ENCODE data around the gene SEC63. TPM values are rescaled to one million over a fixed set of nuclear protein-coding genes. Genes with fewer than 3 reads are reported as not detected.

The SEC63 gene
- total RNA-seq (10 to 100 TPM; 80.3 to 86.7 TPM), total RNA-seq (24.2 to 90.4 (median 38.2) reads per million in 172 experiments)
- 37.5 TPM for polyA plus RNA-seq (2013, experiment 1 of 2)
- 47.3 TPM for polyA plus RNA-seq (2013, experiment 2 of 2)

GRCh38 chr6:107957909-107958688, at the start of gene SEC63:
TSS of gene SEC63 (minus strand) at chr6:107958208. CDS start at chr6:107958009, 199 bp downstream.
- H3K4me3 ChIP-seq (ENCODE audit: low read length), result peak within 1 kb of the TSS; percentile 81
- DNase-seq, result peak; percentile 94 to 98 (median 97)
- POLR2A ChIA-PET, result interaction anchor here (1.0 to 2.3 kb wide), 11 partner anchors 9 to 1137 kb away, joined by 3 to 17 read pairs (median 4); partner anchors contain the start of genes AFG1L, CEP57L1, PDSS2 and SESN1
- peak within 1 kb of the TSS; percentile 46 to 61 for H3K27ac ChIP-seq (ENCODE audit: low read depth in 1 of 2, low read length in 2 of 2)
- Mint-ChIP-seq H3K9me3 (no peaks in the 10 kb centered on the region), H3K36me3 (ENCODE audit: low read depth) (peaks cover 21% of the 10 kb centered on the region), H3K27ac (peak within 1 kb of the TSS; percentile 82), H3K4me3 (peak within 1 kb of the TSS; percentile 99), H3K27me3 (no peaks in the 10 kb centered on the region), H3K4me1 (ENCODE audit: low read depth) (peaks cover 32% of the 10 kb centered on the region)
- H3K27me3 ChIP-seq (ENCODE audit: control insufficient read depth in 1 of 2, insufficient read depth in 2 of 2, low read length in 2 of 2), result no peaks in the 10 kb centered on the region
- no peak for TF ChIP-seq CTCF (IDR thresholded peaks at IDR 0.05)
- peaks cover 16% of the 10 kb centered on the region for H3K4me1 ChIP-seq (ENCODE audit: insufficient read depth, low read length)
- ATAC-seq (ENCODE audit: poor library complexity), result peak; percentile 97
- intact Hi-C loops (cut with DNase I, micrococcal nuclease), result loop anchor here (2.0 to 10.0 kb wide), 9 partner anchors 117 to 1424 kb away; partner anchors contain the start of genes OSTM1 (in 2 of the 2), BEND3 (in 1 of the 2), CD164 (in 1 of the 2) and CEP57L1 (in 1 of the 2)
- CTCF ChIA-PET, result interaction anchor here (0.7 kb wide), 1 partner anchor 110 kb away, joined by 4 read pairs; no protein-coding TSS in a partner anchor
- H3K9me3 ChIP-seq (ENCODE audit: control insufficient read depth in 1 of 2, insufficient read depth in 1 of 2, low read length in 2 of 2), result no peaks in the 10 kb centered on the region
- H3K36me3 ChIP-seq (ENCODE audit: insufficient read depth, low read length), result no peaks in the 10 kb centered on the region

GRCh38 chr6:108005961-108006360, 48.0 kb upstream of the SEC63 start:
- Histone ChIP-seq H3K9me3 (ENCODE audit: control insufficient read depth in 1 of 2, insufficient read depth in 1 of 2, low read length in 2 of 2) (peaks cover 0 to 10% of the 10 kb centered on the region in 2 experiments), H3K27ac (ENCODE audit: low read depth in 1 of 2, low read length in 2 of 2) (no peak overlapping the region), H3K4me3 (ENCODE audit: low read length) (no peak overlapping the region), H3K36me3 (ENCODE audit: insufficient read depth, low read length) (no peaks in the 10 kb centered on the region), H3K4me1 (ENCODE audit: insufficient read depth, low read length) (no peaks in the 10 kb centered on the region), H3K27me3 (ENCODE audit: control insufficient read depth in 1 of 2, insufficient read depth in 2 of 2, low read length in 2 of 2) (no peaks in the 10 kb centered on the region)
- Mint-ChIP-seq H3K4me1 (ENCODE audit: low read depth) (no peaks in the 10 kb centered on the region), H3K27ac (no peak overlapping the region), H3K9me3 (peaks cover 9% of the 10 kb centered on the region), H3K27me3 (peaks cover 10% of the 10 kb centered on the region), H3K4me3 (no peak overlapping the region), H3K36me3 (ENCODE audit: low read depth) (peaks cover 11% of the 10 kb centered on the region)
- DNase-seq (no peak), ATAC-seq (ENCODE audit: poor library complexity) (no peak)
- ChIA-PET CTCF (no interaction called here), POLR2A (no interaction called here)
- intact Hi-C loops (cut with DNase I, micrococcal nuclease), result no loop called here
- no peak for TF ChIP-seq CTCF (IDR thresholded peaks at IDR 0.05)

GRCh38 chr6:108004861-108005260, 46.9 kb upstream of the SEC63 start:
- peaks cover 0 to 10% of the 10 kb centered on the region in 2 experiments for H3K9me3 ChIP-seq (ENCODE audit: control insufficient read depth in 1 of 2, insufficient read depth in 1 of 2, low read length in 2 of 2)
- no peak overlapping the region for H3K27ac ChIP-seq (ENCODE audit: low read depth in 1 of 2, low read length in 2 of 2)
- H3K36me3 ChIP-seq (ENCODE audit: insufficient read depth, low read length), result no peaks in the 10 kb centered on the region
- intact Hi-C loops (cut with DNase I, micrococcal nuclease), result no loop called here
- Mint-ChIP-seq H3K4me3 (no peak overlapping the region), H3K9me3 (peaks cover 9% of the 10 kb centered on the region), H3K27me3 (peaks cover 9% of the 10 kb centered on the region), H3K36me3 (ENCODE audit: low read depth) (peaks cover 10% of the 10 kb centered on the region), H3K4me1 (ENCODE audit: low read depth) (no peaks in the 10 kb centered on the region), H3K27ac (no peak overlapping the region)
- no peak overlapping the region for H3K4me3 ChIP-seq (ENCODE audit: low read length)
- H3K27me3 ChIP-seq (ENCODE audit: control insufficient read depth in 1 of 2, insufficient read depth in 2 of 2, low read length in 2 of 2), result no peaks in the 10 kb centered on the region
- ChIA-PET POLR2A (no interaction called here), CTCF (no interaction called here)
- ATAC-seq (ENCODE audit: poor library complexity), result no peak
- no peaks in the 10 kb centered on the region for H3K4me1 ChIP-seq (ENCODE audit: insufficient read depth, low read length)
- no peak for DNase-seq
- TF ChIP-seq CTCF (IDR thresholded peaks at IDR 0.05), result no peak

Data from CD4-positive, alpha-beta T cell (primary cell).